SIG-M5 (cell line): Measurements from ENCODE around the gene SLC6A6.

Experiments used
- DNase-seq: peaks from one replicate; lab custom pipeline; 2025; lab: John Stamatoyannopoulos, UW

Gene SLC6A6

GRCh38 chr3:14524311-14524711 is 121.9 kb downstream of the SLC6A6 start:
- DNase-seq: no peak

DNA sequence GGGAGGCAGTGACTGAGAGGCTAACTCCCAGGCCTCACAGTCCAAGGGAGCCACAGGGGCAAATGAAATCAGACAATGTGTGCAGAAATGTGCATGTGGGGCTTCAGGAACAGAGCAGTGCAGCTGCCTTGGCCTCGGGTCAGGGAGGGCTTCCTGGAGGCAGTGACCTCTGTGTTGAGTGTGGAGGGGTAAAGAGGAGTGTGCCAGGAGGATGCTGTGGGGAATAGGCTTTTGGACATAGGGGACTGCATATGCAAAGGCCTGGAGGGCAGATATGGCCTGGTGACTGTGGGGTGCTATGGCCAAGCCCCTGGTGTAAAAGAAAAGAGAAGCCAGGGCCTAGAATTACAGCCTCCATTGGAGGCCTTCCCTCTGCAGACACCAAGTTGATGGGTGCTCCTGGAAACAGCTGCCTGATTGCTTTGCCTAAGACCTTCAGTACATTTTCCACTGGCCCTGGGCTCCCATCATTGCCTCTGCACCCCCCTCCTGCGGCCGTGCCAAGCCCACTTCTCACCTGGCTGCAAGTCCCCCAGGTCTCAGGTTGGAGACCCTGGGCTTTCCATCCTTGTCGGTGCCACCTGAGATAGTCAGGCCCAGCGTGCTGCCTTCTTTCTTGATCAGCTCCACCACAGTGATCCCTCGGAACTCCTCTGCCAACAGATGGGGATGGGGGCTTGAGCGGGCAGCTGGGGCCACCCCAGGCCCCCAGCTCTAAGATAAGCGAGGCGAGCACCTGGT is 122.7 kb downstream of the SLC6A6 start:
- DNase-seq: no peak

GRCh38 chr3:14525685-14526631 is 123.6 kb downstream of the SLC6A6 start:
- DNase-seq: no peak

- DNase-seq: no peak
Measured at GRCh38 chr3:14528081-14528480, 125.7 kb downstream of the SLC6A6 start.

DNA sequence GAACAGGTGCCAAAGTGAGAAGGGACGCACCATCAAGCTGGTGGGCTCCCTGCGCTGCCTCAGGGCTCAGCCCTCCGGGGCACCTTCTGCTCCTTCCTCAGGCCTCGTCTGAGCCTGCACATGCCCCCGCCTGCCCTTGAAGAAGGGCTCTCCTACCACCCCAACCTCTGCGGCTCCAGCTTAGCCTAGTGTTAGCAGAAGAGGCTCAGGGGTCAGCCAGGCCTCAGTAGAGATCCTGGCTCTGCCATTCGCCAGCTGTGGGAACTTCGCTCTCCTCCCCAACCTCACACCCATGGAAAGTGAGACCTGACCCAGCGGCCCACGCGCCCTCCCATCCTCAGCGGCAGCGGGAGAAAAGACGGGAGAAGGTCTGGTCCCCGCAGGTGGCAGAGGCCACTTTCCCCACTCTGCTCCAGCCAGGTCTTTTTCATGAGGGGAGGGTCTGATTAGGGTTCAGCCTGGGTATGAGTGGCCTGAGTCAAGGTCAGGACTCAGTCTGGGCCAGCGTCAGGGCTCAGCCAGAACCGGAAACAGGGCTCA is 129.5 kb downstream of the SLC6A6 start:
- no peak for DNase-seq

DNA sequence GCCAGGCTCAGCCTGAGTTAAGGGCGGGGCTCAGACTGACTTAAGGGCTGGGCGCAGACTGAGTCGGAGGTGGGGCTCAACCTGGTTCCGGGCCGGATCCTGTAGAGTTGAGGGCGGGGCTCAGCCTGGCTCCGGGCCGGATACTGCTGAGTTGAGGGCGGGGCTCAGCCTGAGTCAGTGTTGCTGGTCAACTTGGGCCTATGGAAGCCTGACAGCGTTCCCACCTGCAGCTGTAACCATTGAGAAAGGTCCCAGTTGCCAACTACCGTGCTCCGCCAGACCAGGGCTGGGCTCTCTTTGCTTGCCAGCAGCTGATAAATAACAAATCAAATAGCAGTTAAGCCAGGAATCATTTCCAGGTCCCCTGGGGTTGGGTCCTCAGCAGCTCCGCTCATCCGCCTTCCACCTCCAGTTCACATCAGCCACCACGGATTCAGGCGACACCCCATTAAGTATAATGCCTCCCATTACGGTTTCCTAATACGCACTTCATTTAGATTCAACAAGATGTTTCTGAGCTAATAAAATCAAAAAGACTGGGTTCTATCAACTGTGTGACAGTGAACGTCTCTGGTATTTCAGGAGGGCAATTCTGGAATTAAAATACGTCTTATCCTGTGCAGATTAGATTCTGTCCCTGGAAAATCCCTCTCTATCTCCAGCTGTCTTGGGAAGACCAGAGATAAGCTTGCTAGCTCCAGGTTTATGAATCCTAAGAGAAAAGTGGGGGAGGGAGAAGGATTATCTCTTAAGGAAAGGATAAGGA is 130.5 kb downstream of the SLC6A6 start:
- no peak for DNase-seq

DNA sequence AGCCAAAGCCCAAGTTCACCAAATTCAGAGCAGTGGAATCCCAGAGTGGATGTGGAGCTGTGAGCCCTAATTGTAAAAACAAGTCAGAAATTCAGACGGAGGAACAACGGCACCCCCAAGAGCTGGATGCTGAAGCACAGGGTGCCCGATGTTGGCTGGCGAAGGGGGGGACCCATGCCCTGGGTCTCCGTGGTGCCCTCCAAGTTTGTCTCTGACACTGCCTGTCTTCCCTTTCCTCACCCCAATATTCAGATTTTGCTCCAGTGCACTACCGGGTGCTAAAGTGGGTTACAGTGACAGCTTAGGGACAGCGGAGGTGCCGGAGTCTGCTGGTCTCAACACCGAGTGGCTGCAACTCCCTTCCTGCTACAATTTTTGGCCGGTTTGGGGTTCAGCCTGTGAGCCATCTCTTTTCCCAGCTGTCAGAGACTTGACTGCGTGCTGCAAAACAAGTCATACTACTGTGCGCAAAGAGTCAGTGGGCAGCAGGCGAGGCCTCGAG is 131.1 kb downstream of the SLC6A6 start:
- DNase-seq: no peak

DNA sequence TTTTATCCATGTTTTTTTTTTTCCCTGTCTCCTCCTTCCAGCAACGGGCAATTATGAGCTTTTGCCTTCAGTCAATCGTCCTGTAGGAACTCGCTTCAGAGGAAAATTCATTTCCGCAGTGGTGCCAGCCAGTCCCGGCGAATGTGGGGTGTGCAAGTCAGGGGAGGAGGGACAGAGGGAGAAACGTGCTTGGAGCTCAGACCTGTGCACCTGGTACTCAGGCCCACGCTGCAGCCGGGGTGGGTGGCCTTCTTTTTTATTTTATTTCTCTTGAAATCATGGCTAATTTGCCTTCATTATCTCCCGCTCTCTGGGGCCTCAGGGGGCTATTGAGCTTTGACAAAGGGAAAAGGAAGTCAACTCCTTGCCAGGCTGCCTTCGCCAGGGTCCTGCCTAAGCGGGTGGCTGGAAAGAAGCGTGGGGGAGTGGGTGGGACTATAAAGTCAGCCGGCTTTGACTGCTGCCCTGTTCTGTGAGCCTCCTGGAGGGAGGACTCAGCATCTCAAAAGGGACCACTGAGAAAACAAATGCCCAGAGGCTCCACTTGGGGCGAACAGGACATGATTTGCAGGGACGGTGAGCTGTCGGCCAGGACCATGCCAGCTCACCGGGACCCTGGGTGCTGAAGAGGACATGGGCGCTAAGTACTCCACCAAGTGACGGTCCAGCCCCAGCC is 132.2 kb downstream of the SLC6A6 start:
- no peak for DNase-seq

- DNase-seq: no peak
Measured at GRCh38 chr3:14535616-14536015, 133.2 kb downstream of the SLC6A6 start.

DNA sequence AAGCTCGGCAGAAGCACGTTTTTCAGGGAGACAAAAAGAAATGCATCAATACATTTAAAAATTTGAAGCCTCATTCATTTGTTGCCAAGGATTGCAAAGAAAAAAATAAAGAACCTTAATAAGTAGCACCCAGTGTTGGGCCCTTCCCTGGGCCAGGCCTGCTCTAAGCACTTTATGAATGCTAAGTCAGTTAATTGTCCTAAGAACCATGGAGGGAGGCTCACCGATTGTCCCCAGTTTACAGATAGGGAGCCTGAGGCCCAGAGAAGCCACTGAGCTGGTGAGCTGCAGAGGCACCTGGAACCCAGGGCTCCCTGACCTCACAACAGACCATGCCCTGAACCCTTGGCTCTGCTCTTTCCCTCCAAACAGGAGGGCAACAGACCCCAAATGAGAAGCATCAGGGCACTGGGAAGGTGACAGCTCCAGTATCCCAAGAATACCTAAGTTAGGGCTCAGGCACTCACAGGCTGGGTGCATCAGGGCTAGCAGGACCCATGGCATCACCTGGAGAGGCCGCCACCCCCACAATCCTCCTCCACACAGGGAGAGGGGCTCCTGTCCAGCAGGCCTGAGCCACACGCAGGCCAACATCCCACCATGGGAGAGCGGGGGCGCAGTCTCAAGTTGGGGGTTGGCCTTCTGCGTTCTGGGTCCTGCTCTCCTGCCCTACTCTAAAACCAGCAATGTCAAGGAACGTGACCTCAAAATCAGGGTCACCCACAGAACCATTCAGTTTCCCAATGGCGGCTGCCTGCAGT is 133.8 kb downstream of the SLC6A6 start:
- DNase-seq: no peak

- DNase-seq: no peak
Measured at GRCh38 chr3:14536837-14537589, 134.6 kb downstream of the SLC6A6 start.

DNA sequence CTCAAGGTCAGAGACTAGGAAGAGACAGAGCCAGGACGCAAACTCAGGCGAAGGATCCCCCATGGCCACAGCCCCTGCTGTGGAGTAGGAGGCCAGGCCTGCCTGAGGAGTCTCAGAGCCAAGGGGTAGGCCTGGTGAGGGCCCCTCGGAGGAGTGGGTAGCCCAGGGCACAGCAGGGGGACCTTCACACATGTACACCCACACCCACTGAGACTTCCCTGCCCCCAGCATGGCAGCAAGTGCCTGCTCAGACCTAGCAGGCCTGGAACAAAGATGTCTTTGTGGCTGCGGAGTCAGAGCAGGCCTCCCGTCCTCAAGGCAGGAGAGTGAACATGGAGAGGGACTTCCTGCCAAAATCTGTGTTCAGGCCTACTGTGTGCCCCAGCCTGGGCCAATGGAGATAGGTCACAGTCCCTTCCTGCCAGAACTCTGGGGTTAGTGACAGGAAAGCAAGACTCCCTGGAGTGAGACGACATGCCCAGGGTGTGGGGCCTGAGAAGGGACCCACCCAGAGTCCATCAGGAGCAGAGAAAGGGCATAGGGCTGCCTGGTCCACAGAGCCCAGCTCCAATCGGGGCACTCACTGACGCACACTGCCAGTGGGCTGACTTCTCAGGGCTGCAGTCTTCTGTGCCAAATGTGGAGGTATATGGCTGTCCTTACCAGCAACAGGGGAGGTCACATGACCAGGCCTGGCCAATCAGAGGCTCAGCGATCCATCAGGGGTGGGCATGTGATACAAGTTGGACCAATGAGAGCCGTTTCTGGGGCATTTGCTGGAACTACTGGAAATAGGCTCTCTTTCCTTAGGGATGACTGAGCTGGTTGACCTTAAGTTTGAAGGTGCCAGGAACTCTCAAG is 135.4 kb downstream of the SLC6A6 start:
- DNase-seq: no peak

- no peak for DNase-seq
Measured at GRCh38 chr3:14538451-14539088, 136.2 kb downstream of the SLC6A6 start.
